HFF-Myc (cell line): ENCODE data around the gene OR8H2.
"Not testable (repeated sequence)": the region's sequence is repeated elsewhere in the genome, so short reads cannot be mapped to it uniquely, and the experiment has no call there.

Experiments used
- DNase-seq: peaks from one replicate; pipeline ENCODE4 v3.0.0-alpha.2; 2011; ENCODE audit warnings: low read depth; ENCODE audit errors: extremely low read depth
- H3K4me3 ChIP-seq: replicated peaks from 2 replicates; pipeline ENCODE4 v1.5.1; 2011; ENCODE audit warnings: low read depth, mild to moderate bottlenecking, control low read depth, low read length
- TF ChIP-seq, protein P1 (sequence below): IDR thresholded peaks from 2 replicates; pipeline ENCODE4 v1.5.1; 2012; ENCODE audit warnings: mild to moderate bottlenecking, low read depth, low read length, control low read depth; ENCODE audit errors: missing control alignments

OR8H2 gene, protein sequence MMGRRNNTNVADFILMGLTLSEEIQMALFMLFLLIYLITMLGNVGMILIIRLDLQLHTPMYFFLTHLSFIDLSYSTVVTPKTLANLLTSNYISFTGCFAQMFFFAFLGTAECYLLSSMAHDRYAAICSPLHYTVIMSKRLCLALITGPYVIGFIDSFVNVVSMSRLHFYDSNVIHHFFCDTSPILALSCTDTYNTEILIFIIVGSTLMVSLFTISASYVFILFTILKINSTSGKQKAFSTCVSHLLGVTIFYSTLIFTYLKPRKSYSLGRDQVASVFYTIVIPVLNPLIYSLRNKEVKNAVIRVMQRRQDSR

DNA sequence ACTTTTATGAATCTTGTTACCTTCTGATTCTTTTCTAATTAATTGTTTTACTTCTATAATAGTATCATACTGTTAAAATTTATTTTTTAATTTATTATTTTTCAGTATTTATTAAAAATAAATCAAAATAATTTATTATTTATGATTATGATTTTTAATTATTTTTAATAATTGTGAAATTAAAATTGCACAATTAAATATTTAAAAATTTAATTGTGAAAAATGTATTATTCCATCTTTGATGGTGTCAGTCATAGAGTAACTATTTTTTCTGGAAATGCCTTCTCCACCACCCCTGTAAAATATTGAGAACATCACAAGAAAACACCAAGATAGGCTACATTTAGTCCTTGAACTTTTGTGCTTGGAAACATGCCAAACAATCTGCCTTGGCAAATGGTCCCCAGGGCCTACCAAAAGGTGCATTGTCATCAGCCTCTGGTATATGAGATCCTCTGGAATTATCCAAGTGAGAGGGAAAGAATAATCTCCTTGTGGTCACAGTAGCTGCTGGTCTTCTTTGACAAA is at the start of gene OR8H2:
OR8H2 (plus strand) TSS at position 478 of the 528 bp plus-strand sequence. CDS start 1,356 bp downstream, outside the sequence.
- no peak within 1 kb of the TSS for H3K4me3 ChIP-seq
- DNase-seq = no peak

DNA sequence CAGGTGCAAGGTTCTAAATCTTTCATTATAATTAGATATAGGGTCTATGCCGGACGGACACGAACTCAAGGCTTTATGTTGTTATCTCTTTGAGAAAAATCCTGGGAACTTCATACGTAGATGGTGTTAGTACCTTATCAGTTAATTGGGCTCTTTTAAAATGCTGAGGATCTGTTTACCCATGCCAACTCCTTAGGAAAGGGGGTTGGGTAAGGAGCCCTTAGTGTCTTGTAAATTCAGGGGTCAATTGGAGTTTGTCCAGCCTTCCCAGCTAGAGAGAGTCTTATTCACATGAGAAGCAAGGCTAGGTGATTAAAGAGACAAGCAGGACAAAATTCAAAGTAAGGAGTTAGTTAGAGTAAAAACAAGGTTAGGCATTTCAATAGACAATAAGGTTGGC is 47.1 kb upstream of the OR8H2 start:
- not testable (repeated sequence) for H3K4me3 ChIP-seq, DNase-seq

More for the DNA sequence above, at the start of gene OR8H2:
- TF ChIP-seq, protein P1, sequence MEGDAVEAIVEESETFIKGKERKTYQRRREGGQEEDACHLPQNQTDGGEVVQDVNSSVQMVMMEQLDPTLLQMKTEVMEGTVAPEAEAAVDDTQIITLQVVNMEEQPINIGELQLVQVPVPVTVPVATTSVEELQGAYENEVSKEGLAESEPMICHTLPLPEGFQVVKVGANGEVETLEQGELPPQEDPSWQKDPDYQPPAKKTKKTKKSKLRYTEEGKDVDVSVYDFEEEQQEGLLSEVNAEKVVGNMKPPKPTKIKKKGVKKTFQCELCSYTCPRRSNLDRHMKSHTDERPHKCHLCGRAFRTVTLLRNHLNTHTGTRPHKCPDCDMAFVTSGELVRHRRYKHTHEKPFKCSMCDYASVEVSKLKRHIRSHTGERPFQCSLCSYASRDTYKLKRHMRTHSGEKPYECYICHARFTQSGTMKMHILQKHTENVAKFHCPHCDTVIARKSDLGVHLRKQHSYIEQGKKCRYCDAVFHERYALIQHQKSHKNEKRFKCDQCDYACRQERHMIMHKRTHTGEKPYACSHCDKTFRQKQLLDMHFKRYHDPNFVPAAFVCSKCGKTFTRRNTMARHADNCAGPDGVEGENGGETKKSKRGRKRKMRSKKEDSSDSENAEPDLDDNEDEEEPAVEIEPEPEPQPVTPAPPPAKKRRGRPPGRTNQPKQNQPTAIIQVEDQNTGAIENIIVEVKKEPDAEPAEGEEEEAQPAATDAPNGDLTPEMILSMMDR = no peak

DNA sequence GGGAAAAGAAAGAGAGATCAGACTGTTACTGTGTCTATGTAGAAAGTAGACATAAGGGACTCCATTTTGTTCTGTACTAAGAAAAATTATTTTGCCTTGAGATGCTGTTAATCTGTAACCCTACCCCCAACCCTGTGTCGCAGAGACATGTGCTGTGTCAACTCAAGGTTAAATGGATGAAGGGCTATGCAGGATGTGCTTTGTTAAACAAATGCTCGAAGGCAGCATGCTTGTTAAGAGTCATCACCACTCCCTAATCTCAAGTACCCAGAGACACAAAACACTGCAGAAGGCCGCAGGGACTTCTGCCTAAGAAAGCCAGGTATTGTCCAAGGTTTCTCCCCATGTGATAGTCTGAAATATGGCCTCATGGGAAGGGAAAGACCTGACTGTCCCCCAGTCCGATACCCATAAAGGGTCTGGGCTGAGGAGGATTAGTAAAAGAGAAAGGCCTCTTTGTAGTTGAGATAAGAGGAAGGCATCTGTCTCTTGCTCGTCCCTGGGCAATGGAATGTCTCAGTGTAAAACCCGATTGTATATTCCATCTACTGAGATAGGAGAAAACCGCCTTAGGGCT is 45.7 kb upstream of the OR8H2 start:
- not testable (repeated sequence) for H3K4me3 ChIP-seq, DNase-seq

GRCh38 chr11:56058260-56058780 is 45.2 kb upstream of the OR8H2 start:
- not testable (repeated sequence) for DNase-seq, H3K4me3 ChIP-seq

DNA sequence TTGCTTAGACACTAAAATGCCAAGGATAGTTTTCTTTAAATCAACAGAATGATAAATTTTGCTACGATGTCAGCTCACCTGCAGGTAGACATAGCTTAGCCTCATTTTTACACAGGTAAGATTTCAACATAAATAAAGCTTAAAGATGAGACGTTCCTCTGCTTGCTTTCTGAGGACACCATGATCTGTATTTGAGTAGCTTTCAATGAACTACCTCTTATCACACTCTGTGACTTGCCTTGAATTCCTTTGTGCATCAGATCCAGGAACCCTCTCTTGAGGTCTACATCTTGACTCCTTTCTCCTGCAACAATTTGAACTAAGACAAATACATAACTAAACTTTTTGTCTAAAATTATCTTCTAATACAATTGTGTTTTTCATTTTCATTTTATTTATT is 36.5 kb upstream of the OR8H2 start:
- no peak overlapping the region for H3K4me3 ChIP-seq
- no peak for DNase-seq
- TF ChIP-seq, protein P1 = no peak

GRCh38 chr11:56089697-56090096 is 13.8 kb upstream of the OR8H2 start:
- no peak for DNase-seq
- no peak overlapping the region for H3K4me3 ChIP-seq
- TF ChIP-seq, protein P1 = no peak

- no peak for DNase-seq
- TF ChIP-seq, protein P1 = no peak
- no peak within 1 kb of the TSS for H3K4me3 ChIP-seq
Measured at GRCh38 chr11:56093008-56093407, 10.5 kb upstream of the OR8H2 start, which contains the start of gene OR8I2. TSS of gene OR8I2 (plus strand) at chr11:56093308. CDS start at chr11:56093308, 0 bp downstream.

DNA sequence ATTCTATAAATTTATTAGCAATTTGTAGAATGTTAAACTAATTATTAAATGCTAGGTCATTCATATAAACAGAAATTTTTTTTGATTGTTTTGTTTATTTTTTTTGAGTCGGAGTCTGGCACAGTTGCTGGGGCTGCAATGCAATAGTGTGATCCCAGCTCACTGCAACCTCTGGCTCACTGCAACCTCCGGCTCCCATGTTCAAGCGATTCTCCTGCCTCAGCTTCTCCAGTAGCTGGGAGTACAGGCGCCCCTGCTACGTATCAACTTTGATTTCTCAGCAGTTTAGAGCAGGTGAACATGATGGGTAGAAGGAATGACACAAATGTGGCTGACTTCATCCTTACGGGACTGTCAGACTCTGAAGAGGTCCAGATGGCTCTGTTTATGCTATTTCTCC is 18.6 kb downstream of the OR8H2 start, which contains the start of gene OR8H3:
OR8H3 (plus strand) TSS at position 301 of the 400 bp plus-strand sequence; CDS start at position 301, 0 bp downstream.
- no peak within 1 kb of the TSS for H3K4me3 ChIP-seq
- no peak for DNase-seq
- TF ChIP-seq, protein P1 = no peak
